GM19239 (cell line): Measurements from ENCODE around the gene KRT73.

Source experiments
- DNase-seq: peaks from one replicate; pipeline ENCODE4 v3.0.0; 2011; ENCODE audit warnings: low spot score; ENCODE audit not compliant: insufficient read length
- FAIRE-seq: peaks from 2 replicates; lab custom pipeline; 2011; peaks lifted over from hg19 to GRCh38; lab: Jason Lieb, UNC

Gene KRT73

GRCh38 chr12:52578469-52578868 is 39.9 kb downstream of the KRT73 start:
- DNase-seq (no peak), FAIRE-seq (no peak)

GRCh38 chr12:52577316-52577715 is 41.0 kb downstream of the KRT73 start:
- FAIRE-seq (no peak), DNase-seq (no peak)

DNA sequence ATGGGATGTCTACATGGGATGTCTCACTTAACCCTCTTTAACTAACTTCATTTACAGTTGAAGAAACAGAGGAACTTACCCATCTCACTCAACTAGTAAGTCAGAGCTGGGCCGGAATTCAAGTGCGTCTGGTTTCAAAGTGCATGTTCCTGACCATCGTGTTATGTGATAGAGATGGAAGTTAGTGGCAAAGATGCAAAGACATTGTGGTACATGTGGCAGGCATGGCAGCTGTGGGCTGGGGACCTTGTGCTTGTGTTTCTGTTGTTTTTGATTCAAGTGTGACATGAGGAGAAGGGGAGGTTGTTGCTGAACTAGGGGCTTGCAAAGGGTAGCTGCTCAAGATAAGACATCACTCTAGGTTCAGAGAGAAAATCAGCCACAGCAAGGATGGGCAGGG is 42.4 kb downstream of the KRT73 start:
- FAIRE-seq (no peak), DNase-seq (no peak)

DNA sequence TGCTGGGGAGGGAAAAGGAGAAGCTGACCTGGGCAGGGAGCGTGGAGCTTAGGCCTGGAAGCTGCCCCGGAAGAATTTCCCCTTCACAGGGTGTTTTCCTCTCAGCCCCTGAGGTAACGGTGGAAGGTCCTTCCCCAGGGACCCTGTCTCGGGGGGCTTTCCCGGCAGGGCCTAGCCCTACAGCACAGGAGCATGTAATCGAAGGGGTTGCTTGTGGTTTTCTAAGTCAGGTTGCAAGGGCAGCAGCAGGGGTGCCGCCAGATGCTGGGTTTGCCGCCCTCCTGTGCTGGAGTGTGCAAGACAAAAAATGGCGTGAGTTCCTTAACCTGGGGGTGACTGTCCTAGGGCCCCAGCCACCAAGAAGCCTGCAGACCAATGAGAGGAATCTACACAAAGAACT is 43.1 kb downstream of the KRT73 start:
- FAIRE-seq = no peak

GRCh38 chr12:52573743-52574142 is 44.6 kb downstream of the KRT73 start, which contains the start of gene KRT74:
Gene KRT74, minus strand, starts transcription at chr12:52573843. Its CDS starts 66 bp downstream, at chr12:52573777.
- FAIRE-seq (no peak), DNase-seq (no peak)

More for the DNA sequence above, 43.1 kb downstream of the KRT73 start:
- DNase-seq = no peak

DNA sequence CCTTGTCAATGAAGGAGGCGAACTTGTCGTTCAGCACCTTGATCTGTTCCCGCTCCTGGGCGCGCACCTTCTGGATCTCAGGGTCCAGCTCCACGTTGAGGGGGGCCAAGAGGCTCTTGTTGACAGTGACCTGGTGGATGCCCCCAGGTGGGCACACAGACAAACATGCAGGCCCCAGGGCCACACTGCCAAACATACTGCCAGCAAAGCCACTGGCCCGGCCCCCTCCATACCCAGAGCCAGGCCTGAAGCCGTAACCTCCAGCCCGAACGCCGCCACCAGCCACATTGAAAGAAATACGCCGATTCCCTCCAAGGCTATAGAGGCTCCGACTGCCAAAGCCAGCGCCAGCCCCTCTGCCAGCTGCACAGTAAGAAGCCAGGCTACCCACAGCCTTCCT is 45.1 kb downstream of the KRT73 start:
- DNase-seq = no peak
- FAIRE-seq = no peak

DNA sequence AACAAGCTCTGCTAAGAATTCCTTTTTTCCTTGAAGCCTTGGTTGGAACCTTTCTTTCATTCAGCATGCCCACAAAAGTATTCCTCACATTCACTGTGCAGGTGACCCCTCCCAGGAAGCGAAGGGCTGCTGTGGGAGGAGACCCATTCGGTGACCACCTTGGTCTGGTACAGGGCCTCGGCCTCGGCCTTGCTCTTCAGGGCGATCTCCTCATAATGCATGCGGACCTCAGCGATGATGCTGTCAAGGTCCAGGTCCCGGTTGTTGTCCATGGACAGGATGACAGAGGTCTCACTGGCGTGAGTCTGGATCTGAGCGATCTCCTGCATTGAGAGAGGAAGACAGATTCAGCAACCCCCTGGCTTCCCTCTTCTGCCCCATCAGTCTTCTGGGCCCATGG is 47.8 kb downstream of the KRT73 start:
- DNase-seq (no peak), FAIRE-seq (no peak)

GRCh38 chr12:52568111-52568510 is 50.2 kb downstream of the KRT73 start:
- DNase-seq (no peak), FAIRE-seq (no peak)

GRCh38 chr12:52566847-52567291 is 51.5 kb downstream of the KRT73 start:
- FAIRE-seq (no peak), DNase-seq (no peak)

- DNase-seq = no peak
- no peak for FAIRE-seq
These were observed 53.8 kb downstream of the KRT73 start for GRCh38 chr12:52564582-52564981.

DNA sequence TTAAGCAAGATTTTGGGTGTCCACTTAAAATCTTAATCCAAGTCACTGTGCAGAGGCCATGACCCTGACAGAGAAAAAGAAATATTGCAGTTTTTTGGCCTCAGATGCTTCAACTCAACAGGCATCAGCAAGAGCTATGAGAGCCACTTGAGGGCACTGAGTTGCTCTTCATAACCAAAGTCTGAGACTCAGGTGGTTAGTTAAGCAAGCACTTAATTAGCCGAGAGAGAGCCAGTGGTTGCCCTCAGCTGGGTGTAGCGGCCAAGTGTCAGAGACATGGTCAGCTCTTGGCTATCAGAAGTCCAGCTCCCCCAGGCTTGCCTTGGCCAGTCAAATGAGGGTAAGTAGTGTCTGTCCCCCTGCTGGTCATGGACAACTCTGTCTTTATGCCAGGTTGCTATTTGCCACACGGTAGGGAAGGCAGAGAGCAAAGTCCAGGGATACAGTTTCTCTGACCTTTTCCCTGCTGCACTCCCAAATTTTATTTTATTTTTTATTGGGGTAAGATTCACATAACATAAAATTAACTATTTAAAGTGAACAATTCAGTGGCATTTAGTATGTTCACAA is 56.4 kb downstream of the KRT73 start:
- no peak for FAIRE-seq
- no peak for DNase-seq

- no peak for FAIRE-seq
- no peak for DNase-seq
These were observed 58.4 kb downstream of the KRT73 start for GRCh38 chr12:52559979-52560378.

GRCh38 chr12:52558781-52559445 is 59.4 kb downstream of the KRT73 start:
- no peak for FAIRE-seq
- DNase-seq = no peak
